NK-92 treated with Interleukin-12 subunit alpha and Interleukin-12 subunit beta, amount 100 ng/mL, for 24 hours (cell line): Measurements from ENCODE around the gene TAF1C.

ENCODE experiments used
- DNase-seq: peaks from one replicate; lab custom pipeline; 2025; lab: John Stamatoyannopoulos, UW

The TAF1C gene

GRCh38 chr16:84156342-84156784 lies 30.5 kb downstream of the TAF1C start:
- no peak for DNase-seq

GRCh38 chr16:84155771-84156170 lies 31.1 kb downstream of the TAF1C start:
- no peak for DNase-seq

GRCh38 chr16:84155226-84155625 lies 31.6 kb downstream of the TAF1C start:
- DNase-seq: no peak

GRCh38 chr16:84153660-84154214 lies 33.1 kb downstream of the TAF1C start:
- no peak for DNase-seq

GRCh38 chr16:84150926-84151325 lies 35.9 kb downstream of the TAF1C start:
- DNase-seq: no peak

- DNase-seq: peak; percentile 68
These were observed 41.8 kb downstream of the TAF1C start, which contains the start of the genes DNAAF1 and HSDL1 for GRCh38 chr16:84144859-84145639. Gene DNAAF1 (plus strand): TSS chr16:84145308. CDS start chr16:84145441, 133 bp downstream. Gene HSDL1 (minus strand): TSS chr16:84145177. CDS start chr16:84131321, 13,856 bp downstream.

- DNase-seq: no peak
These were observed 42.5 kb downstream of the TAF1C start for GRCh38 chr16:84144209-84144858.

GRCh38 chr16:84143784-84144199 lies 43.1 kb downstream of the TAF1C start:
- no peak for DNase-seq

GRCh38 chr16:84143081-84143480 lies 43.8 kb downstream of the TAF1C start:
- no peak for DNase-seq

GRCh38 chr16:84141143-84141670 lies 45.6 kb downstream of the TAF1C start:
- no peak for DNase-seq

GRCh38 chr16:84139628-84140258 lies 47.1 kb downstream of the TAF1C start:
- no peak for DNase-seq

- no peak for DNase-seq
These were observed 47.8 kb downstream of the TAF1C start for GRCh38 chr16:84138824-84139627.

GRCh38 chr16:84138500-84138823 lies 48.4 kb downstream of the TAF1C start:
- no peak for DNase-seq

GRCh38 chr16:84137769-84138357 lies 49.0 kb downstream of the TAF1C start:
- no peak for DNase-seq

GRCh38 chr16:84137287-84137686 lies 49.6 kb downstream of the TAF1C start:
- no peak for DNase-seq

- DNase-seq: no peak
These were observed 50.3 kb downstream of the TAF1C start for GRCh38 chr16:84136331-84137125.

- DNase-seq: no peak
These were observed 54.2 kb downstream of the TAF1C start for GRCh38 chr16:84132527-84133285.

- DNase-seq: no peak
These were observed 55.7 kb downstream of the TAF1C start for GRCh38 chr16:84131117-84131516.
